HUES64 (cell line): ENCODE data around the gene CAPRIN1.
"Not testable (repeated sequence)": the region's sequence is repeated elsewhere in the genome, so short reads cannot be mapped to it uniquely, and the experiment has no call there.

Experiments used
- H3K27ac ChIP-seq: 2 replicates; pipeline ENCODE4 v1.7.0; 2013; ENCODE audit warnings: low read depth, low read length, inconsistent platforms
- H3K27me3 ChIP-seq: 2 replicates; pipeline ENCODE4 v1.6.1; 2013; ENCODE audit warnings: mild to moderate bottlenecking, low read length; ENCODE audit not compliant: insufficient read depth
- H3K36me3 ChIP-seq: 2 replicates; pipeline ENCODE4 v1.6.1; 2013; ENCODE audit warnings: mild to moderate bottlenecking, low read length; ENCODE audit not compliant: insufficient read depth
- H3K4me1 ChIP-seq: 2 replicates; pipeline ENCODE4 v1.6.1; 2013; ENCODE audit warnings: mild to moderate bottlenecking, low read length, moderate library complexity; ENCODE audit not compliant: insufficient read depth
- H3K4me3 ChIP-seq: 2 replicates; pipeline ENCODE4 v1.5.1; 2013; ENCODE audit warnings: mild to moderate bottlenecking, low read length, moderate library complexity
- H3K9ac ChIP-seq: 2 replicates; pipeline ENCODE4 v1.6.1; 2013; ENCODE audit warnings: mild to moderate bottlenecking, low read depth, low read length
- H3K9me3 ChIP-seq: 2 replicates; pipeline ENCODE4 v1.6.1; 2013; ENCODE audit warnings: low read depth, low read length; ENCODE audit not compliant: insufficient read depth
- WGBS: fragments of 150-250, 120-280 bp; methylation state at CpG from one replicate; pipeline ENCODE4 v1.1.7; 2013; ENCODE audit warnings: missing lambda C conversion rate; 5-methylcytosine and 5-hydroxymethylcytosine counted together

Gene CAPRIN1

DNA sequence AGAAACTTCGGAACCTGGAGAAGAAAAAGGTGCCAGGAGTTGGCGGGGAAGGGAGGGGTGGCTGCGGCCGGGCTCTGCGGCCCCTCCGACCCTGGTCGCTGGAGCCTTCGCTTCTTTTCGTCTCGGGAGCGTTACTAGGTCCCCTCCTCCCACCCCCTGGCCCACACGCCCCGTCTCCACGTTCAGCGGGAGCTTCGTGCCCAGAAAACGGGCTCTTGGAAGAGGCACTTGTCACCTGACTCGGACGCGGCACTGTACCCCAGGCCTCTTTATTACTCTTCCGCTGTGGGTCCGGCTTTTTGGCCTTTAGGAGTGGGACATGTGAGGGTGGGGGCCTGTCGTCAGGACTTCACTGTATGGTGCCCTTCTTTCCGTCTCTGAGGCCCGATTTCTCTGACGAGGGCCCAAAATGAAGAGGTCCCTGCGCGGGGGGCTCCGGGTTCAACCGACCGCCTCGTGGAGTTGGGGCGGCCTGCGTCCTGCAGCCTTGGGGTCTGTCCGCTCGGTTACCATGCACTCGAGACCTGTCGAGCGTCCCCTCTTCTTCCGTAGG lies 1.2 kb downstream of the CAPRIN1 start:
- peak overlapping the region; percentile 99 for H3K27ac ChIP-seq
- no peaks in the 10 kb centered on the region for H3K27me3 ChIP-seq
- peak overlapping the region; percentile 100 for H3K4me3 ChIP-seq
- peak overlapping the region; percentile 100 for H3K9ac ChIP-seq
- no peaks in the 10 kb centered on the region for H3K9me3 ChIP-seq
- peaks cover 30% of the 10 kb centered on the region for H3K4me1 ChIP-seq
- H3K36me3 ChIP-seq: peaks cover 30% of the 10 kb centered on the region
- WGBS: under 1% methylated on average over 40 of the region's 40 CpGs

DNA sequence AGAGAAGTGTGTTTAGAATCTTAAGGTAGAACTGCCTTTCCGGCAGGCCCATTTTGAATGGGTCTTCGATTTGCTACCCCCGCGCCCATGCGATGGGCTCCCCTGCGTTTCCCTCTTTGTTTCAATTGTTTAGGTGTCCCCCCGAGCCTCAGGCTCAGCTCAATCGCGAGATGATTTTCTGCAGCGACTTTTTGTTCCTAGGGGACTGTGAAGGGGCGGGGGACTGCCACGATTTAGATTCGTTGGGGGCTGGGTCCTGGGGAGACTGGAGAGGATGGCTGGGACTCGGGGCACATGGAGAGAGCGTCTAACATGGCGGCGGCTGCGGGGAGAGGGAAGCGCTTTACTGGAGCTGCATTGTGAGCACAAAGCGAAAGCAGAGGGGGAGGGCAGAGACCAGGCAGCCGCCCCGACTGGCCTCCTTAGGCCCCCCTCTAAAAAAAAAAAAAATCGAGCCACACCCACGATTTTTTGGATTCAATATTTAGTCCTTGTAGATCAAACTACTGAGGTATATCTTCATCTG lies 1.7 kb downstream of the CAPRIN1 start:
- Histone ChIP-seq H3K4me1 (peaks cover 30% of the 10 kb centered on the region), H3K27me3 (no peaks in the 10 kb centered on the region), H3K36me3 (peaks cover 30% of the 10 kb centered on the region)

DNA sequence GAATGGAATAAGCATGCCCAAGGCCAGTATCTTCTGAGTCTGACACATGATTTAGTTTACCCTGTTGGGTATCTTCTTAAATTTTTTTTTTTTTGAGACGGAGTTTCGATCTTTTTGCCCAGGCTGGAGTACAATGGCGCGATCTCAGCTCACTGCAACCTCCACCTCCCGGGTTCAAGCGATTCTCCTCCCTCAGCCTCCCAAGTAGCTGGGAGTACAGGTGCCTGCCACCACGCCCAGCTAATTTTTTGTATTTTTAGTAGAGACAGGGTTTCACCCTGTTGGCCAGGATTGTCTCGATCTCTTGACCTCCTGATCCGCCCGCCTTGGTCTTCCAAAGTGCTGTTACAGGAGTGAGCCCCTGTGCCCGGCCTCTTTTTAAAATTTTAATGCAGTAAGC lies 2.8 kb downstream of the CAPRIN1 start:
- Histone ChIP-seq H3K4me1 (peaks cover 30% of the 10 kb centered on the region), H3K9ac (peak overlapping the region; percentile 100; the same call in 1 of the 2 replicates), H3K4me3 (peak overlapping the region; percentile 100), H3K36me3 (peaks cover 38% of the 10 kb centered on the region)
- H3K9me3 ChIP-seq, H3K27ac ChIP-seq, H3K27me3 ChIP-seq: not testable (repeated sequence)
- WGBS: 86% methylated on average over 11 of the region's 11 CpGs

More for the DNA sequence above, 1.7 kb downstream of the CAPRIN1 start:
- Histone ChIP-seq H3K27ac (peak overlapping the region; percentile 99), H3K4me3 (peak overlapping the region; percentile 100), H3K9ac (peak overlapping the region; percentile 100), H3K9me3 (no peaks in the 10 kb centered on the region)
- under 1% methylated on average over 24 of the region's 24 CpGs for WGBS

DNA sequence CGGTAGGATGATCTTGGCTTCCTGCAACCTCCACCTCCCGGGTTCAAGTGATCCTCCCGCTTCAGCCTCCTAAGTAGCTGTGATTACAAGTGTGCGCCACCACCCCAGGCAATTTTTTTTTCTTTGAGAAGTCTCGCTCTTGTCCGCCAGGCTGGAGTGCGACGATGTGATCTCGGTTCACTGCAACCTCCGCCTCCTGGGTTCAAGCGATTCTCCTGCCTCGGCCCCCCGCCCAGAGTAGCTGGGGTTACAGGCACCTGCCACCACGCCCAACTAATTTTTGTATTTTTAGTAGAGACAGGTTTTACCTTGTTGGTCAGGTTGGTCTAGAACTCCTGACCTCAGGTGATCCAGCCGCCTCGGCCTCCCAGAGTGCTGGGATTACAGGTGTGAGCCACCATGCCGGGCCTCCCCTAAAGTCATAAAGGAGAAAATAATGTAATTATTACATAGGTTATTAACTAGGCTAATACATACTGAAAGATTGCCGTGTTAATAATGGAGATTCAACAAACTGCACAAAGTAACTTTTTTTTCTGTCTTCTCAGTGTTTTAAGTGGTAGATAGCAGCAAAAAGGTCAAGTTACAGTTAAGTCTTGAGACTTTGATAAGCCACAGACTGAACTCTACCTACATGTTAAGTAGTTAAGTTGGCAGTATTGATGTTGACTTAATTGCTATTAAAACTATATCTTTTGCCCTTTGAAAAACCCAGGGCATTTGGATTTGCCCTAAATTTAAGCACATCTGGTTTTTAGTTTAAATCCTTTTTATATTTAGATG lies 3.9 kb downstream of the CAPRIN1 start:
- no peak overlapping the region for H3K27ac ChIP-seq
- peaks cover 27% of the 10 kb centered on the region for H3K4me1 ChIP-seq
- no peak overlapping the region for H3K9ac ChIP-seq
- no peaks in the 10 kb centered on the region for H3K9me3 ChIP-seq
- peak overlapping the region; percentile 100 for H3K4me3 ChIP-seq
- H3K36me3 ChIP-seq: peaks cover 42% of the 10 kb centered on the region
- H3K27me3 ChIP-seq: no peaks in the 10 kb centered on the region
- WGBS: 92% methylated on average over 17 of the region's 18 CpGs

DNA sequence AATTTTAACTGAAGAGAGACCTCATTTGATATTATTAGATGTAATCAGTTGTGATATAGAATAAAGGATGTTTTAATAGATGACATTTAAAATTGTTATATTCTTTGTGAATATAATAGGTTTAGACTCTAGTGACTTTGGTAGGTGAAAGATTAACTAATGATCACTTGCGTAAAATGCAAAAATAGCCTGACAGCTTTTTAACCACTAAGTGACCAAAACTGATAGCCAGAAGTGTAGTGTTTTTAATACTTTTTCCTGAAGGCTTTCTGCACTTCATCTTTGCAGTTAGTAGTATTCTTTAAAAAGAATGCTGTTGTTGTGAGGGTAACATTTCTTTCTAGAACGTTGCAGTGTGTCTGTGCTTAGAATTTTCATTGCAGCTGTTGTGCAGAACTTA lies 5.1 kb downstream of the CAPRIN1 start:
- H3K9me3 ChIP-seq: no peaks in the 10 kb centered on the region
- no peak overlapping the region for H3K4me3 ChIP-seq
- peaks cover 21% of the 10 kb centered on the region for H3K4me1 ChIP-seq
- H3K9ac ChIP-seq: no peak overlapping the region
- WGBS: 61% methylated on average over 2 of the region's 2 CpGs
- peaks cover 55% of the 10 kb centered on the region for H3K36me3 ChIP-seq
- H3K27ac ChIP-seq: no peak overlapping the region
- H3K27me3 ChIP-seq: no peaks in the 10 kb centered on the region

DNA sequence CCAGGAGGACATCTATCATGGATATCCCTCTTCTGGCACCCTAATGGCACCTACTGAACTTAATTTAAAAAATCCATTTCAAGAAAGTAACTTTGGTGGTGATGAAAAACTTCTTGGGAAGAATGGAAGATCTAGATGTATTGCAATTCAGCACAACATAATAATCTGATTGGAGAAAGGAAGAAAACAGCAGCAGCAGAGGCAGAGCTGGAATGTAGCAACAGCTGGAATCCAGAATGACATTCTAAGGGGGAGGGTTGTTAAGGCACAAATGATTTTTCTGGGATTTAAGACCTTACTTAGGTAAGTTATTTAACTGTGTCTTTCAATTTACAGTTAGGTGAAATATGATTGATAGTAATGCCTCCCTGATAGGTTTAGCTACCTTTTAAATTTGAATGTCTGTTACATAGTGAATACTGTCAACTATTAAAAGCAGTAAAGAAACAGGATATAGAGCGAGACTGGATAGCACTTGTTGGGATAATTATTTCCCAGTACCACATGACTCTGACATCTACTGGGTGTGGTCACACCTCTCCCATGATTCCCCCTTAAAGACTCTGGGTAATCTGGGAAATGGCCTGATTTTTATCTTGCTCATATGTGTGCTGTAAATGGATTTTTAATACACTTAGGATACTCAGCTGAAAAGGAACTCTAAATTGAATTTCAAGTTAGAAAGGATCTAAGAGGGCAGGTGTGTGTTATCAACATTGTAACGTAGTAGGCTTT lies 11.7 kb downstream of the CAPRIN1 start:
- no peak overlapping the region for H3K9ac ChIP-seq
- H3K9me3 ChIP-seq: no peaks in the 10 kb centered on the region
- H3K4me1 ChIP-seq: no peaks in the 10 kb centered on the region
- 89% methylated on average over 2 of the region's 2 CpGs for WGBS
- no peak overlapping the region for H3K4me3 ChIP-seq
- no peaks in the 10 kb centered on the region for H3K27me3 ChIP-seq
- no peak overlapping the region for H3K27ac ChIP-seq
- peaks cover 65% of the 10 kb centered on the region for H3K36me3 ChIP-seq

DNA sequence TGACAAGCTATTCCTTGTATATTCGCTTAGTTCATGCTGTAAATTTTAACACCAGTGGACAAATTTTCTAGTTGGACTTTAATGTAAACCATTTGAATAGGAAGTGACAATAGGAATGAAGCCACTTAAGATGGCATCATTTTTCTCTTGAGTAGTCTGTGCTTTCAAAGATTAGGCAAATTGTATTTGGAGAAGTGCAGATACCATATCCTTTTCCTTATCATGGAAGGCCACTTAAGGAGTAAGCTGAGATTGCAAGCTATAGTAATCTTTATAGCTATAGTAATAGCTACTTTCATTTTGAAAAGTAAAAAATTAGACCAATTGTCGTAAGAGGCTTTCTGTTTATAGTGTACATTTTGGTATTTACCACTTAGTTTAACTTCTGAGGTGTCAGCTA lies 12.8 kb downstream of the CAPRIN1 start:
- Histone ChIP-seq H3K4me1 (no peaks in the 10 kb centered on the region), H3K4me3 (no peak overlapping the region), H3K9ac (no peak overlapping the region), H3K36me3 (peaks cover 64% of the 10 kb centered on the region), H3K27me3 (no peaks in the 10 kb centered on the region), H3K9me3 (no peaks in the 10 kb centered on the region), H3K27ac (no peak overlapping the region)
- WGBS: 91% methylated on average over 1 of the region's 2 CpGs

DNA sequence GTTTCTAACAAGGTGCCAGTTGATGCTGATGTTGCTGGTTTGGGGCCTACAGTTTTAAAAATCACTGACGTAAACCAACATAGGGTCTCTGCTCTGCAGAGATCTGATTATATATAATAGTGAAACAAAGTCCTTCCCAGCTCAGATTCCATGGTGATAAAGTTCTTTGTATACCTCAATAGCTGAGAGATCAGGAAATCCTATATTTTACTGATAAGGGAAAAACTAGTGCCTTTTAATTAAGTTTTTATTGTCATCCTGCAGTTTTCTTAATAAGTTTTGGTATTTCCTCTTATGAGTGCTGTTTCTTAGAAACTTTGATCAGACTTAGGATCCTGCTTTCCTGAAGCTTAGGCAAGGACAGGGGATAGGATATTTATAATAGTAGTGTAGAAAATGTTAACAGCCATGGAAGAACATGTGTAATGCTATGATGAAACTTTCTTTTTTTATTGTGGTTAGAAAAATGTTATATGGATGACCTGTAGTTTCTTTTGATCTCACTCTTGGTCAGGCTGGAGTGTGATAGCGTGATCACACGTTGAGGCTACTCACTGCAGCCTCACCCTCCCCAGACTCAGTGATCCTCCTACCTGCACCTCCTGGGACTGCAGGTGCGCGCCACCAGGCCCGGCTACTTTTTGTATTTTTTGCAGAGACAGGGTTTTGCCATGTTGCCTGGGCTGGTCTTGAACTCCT lies 14.1 kb downstream of the CAPRIN1 start:
- Histone ChIP-seq H3K4me3 (no peak overlapping the region), H3K4me1 (no peaks in the 10 kb centered on the region), H3K9ac (no peak overlapping the region), H3K9me3 (no peaks in the 10 kb centered on the region), H3K27me3 (no peaks in the 10 kb centered on the region), H3K27ac (no peak overlapping the region), H3K36me3 (peaks cover 62% of the 10 kb centered on the region)
- WGBS: 94% methylated on average over 5 of the region's 6 CpGs

DNA sequence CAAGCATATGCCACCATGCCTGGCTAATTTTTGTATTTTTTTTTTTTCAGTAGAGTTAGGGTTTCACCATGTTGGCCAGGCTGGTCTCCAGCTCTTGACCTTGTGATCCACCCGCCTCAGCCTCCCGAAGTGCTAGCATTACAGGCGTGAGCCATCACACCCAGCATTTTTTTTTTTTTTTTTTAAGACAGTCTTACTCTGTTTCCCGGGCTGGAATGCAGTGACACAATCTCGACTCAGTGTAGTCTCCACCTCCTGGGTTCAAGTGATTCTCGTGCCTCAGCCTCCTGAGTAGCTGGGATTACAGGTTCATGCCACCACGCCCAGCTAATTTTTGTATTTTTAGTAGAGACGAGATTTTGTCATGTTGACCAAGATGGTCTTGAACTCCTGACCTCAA lies 15.2 kb downstream of the CAPRIN1 start:
- not testable (repeated sequence) for H3K27ac ChIP-seq, H3K4me3 ChIP-seq, H3K9ac ChIP-seq, H3K4me1 ChIP-seq, H3K9me3 ChIP-seq, H3K27me3 ChIP-seq
- 86% methylated on average over 8 of the region's 8 CpGs for WGBS
- H3K36me3 ChIP-seq: peaks cover 61% of the 10 kb centered on the region

DNA sequence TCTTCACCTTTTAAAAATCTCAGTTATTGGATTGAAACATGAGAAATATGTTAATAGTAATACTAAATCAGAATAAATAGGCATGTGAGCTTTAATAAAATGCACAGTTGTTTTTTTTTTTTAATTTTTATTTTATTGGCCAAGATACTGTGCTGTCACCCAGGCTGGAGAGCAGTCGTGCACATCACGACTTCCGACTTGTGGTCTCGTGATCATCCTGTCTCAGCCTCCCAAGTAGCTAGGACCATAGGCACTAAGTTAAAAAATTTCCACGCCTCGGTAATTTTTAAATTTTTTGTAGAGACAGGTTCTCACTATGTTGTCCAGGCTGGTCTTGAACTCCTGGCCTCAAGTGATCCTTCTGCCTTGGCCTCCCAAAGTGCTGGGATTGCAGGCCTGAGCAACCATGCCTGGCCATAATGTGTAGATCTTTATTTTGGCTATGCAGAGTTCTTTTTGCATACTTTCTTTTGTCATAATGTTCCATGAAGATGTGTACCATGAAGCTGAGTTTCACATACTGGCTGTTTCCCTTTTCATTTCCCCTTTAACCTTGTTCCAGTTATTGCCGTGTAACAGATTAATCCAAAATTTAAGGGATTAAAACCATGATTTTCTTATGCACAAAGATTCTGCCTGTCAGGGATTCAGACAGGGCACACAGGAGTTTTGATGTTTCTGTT lies 16.0 kb downstream of the CAPRIN1 start:
- no peak overlapping the region for H3K27ac ChIP-seq

More for the DNA sequence above, 16.0 kb downstream of the CAPRIN1 start:
- H3K9me3 ChIP-seq: no peaks in the 10 kb centered on the region
- 96% methylated on average over 7 of the region's 7 CpGs for WGBS
- no peak overlapping the region for H3K4me3 ChIP-seq
- no peak overlapping the region for H3K9ac ChIP-seq
- no peaks in the 10 kb centered on the region for H3K27me3 ChIP-seq
- H3K4me1 ChIP-seq: no peaks in the 10 kb centered on the region
- H3K36me3 ChIP-seq: peaks cover 64% of the 10 kb centered on the region
